Measurements from ENCODE around the gene ZNF638. TPM values are rescaled to one million over a fixed set of nuclear protein-coding genes. Genes with fewer than 3 reads are reported as not detected.

Gene ZNF638
- total RNA-seq, 1 experiment from 2014 or later, result 108 TPM

- Histone ChIP-seq H3K79me2 (ENCODE audit: insufficient read depth, low read length) (peaks cover 22% of the 10 kb centered on the region), H3K36me3 (ENCODE audit: control insufficient read depth in 1 of 2, insufficient read depth in 2 of 2, low read length in 2 of 2) (peaks cover 15 to 28% of the 10 kb centered on the region in 2 experiments), H3K27me3 (ENCODE audit: insufficient read depth, low read length) (no peaks in the 10 kb centered on the region), H3K9me2 (ENCODE audit: insufficient read depth) (no peaks in the 10 kb centered on the region), H3K9me3 (ENCODE audit: control insufficient read depth in 1 of 2, insufficient read depth in 1 of 2, low read depth in 1 of 2, low read length in 2 of 2) (no peaks in the 10 kb centered on the region), H3K4me3 (replicated peaks in 1 of 2; ENCODE audit: low read depth in 1 of 2, low read length in 2 of 2) (no peak overlapping the region), H3K4me2 (ENCODE audit: low read length) (no peak overlapping the region), H2AFZ (ENCODE audit: low read depth, low read length, poor library complexity, severe bottlenecking) (no peak overlapping the region), H3K27ac (ENCODE audit: low read depth, low read length) (no peak overlapping the region), H3K4me1 (ENCODE audit: control insufficient read depth in 1 of 2, insufficient read depth in 2 of 2, low read length in 2 of 2) (peaks cover 3 to 7% of the 10 kb centered on the region in 2 experiments; a peak in 3 of 4 replicates), H4K20me1 (ENCODE audit: insufficient read depth) (no peaks in the 10 kb centered on the region), H3K9ac (ENCODE audit: low read length) (no peak overlapping the region)
- RAD21 ChIA-PET (ENCODE audit: low non-redundant PET in 1 of 2, low total read pairs in 2 of 2, uncharacterized antibody in 2 of 2, unreplicated experiment in 2 of 2), result no interaction called here
- CTCF ChIA-PET, result no interaction called here
- ATAC-seq (no peak), DNase-seq (ENCODE audit: low read depth, low spot score) (no peak)
- intact Hi-C loops (cut with micrococcal nuclease), result no loop called here
- POLR2A ChIA-PET, result no interaction called here
- BruUV-seq (replicated peaks), result no TSS peak
- TF ChIP-seq POLR2A (IDR thresholded peaks at IDR 0.05; ENCODE audit: borderline replicate concordance, extremely low read depth, insufficient read depth, insufficient read length) (no peak), CEBPB (IDR thresholded peaks at IDR 0.05; ENCODE audit: low read depth) (no peak), RAD21 (IDR thresholded peaks at IDR 0.05; ENCODE audit: low read depth) (no peak), ATF3 (IDR thresholded peaks at IDR 0.05) (no peak), CBX3 (IDR thresholded peaks at IDR 0.05; ENCODE audit: low read depth) (no peak), EGR1 (IDR thresholded peaks at IDR 0.05; ENCODE audit: low read depth) (no peak), MAX (IDR thresholded peaks at IDR 0.05) (no peak), SIN3A (IDR thresholded peaks at IDR 0.05; ENCODE audit: low read depth) (no peak), ZFX (IDR thresholded peaks at IDR 0.05) (no peak), SRF (IDR thresholded peaks at IDR 0.05; ENCODE audit: low read depth) (no peak), ELF1 (IDR thresholded peaks at IDR 0.05; ENCODE audit: borderline replicate concordance, low read depth) (no peak)
Observed at GRCh38 chr2:71422786-71423185, 91.2 kb downstream of the ZNF638 start.

- CTCF ChIA-PET, result no interaction called here
- Histone ChIP-seq H3K27ac (ENCODE audit: low read depth, low read length) (no peak overlapping the region), H3K4me1 (ENCODE audit: control insufficient read depth in 1 of 2, insufficient read depth in 2 of 2, low read length in 2 of 2) (no peaks in the 10 kb centered on the region), H3K27me3 (ENCODE audit: insufficient read depth, low read length) (no peaks in the 10 kb centered on the region), H3K4me3 (replicated peaks in 1 of 2; ENCODE audit: low read depth in 1 of 2, low read length in 2 of 2) (no peak overlapping the region), H2AFZ (ENCODE audit: low read depth, low read length, poor library complexity, severe bottlenecking) (no peak overlapping the region), H3K9me3 (ENCODE audit: control insufficient read depth in 1 of 2, insufficient read depth in 1 of 2, low read depth in 1 of 2, low read length in 2 of 2) (no peaks in the 10 kb centered on the region), H3K36me3 (ENCODE audit: control insufficient read depth in 1 of 2, insufficient read depth in 2 of 2, low read length in 2 of 2) (peaks cover 18 to 35% of the 10 kb centered on the region in 2 experiments), H4K20me1 (ENCODE audit: insufficient read depth) (peaks cover 4% of the 10 kb centered on the region; the same call in 1 of the 2 replicates), H3K79me2 (ENCODE audit: insufficient read depth, low read length) (peaks cover 11% of the 10 kb centered on the region; the same call in 1 of the 2 replicates), H3K4me2 (ENCODE audit: low read length) (no peak overlapping the region), H3K9ac (ENCODE audit: low read length) (no peak overlapping the region), H3K9me2 (ENCODE audit: insufficient read depth) (no peaks in the 10 kb centered on the region)
- intact Hi-C loops (cut with micrococcal nuclease), result no loop called here
- DNase-seq (ENCODE audit: low read depth, low spot score) (no peak), ATAC-seq (no peak)
- no TSS peak for BruUV-seq (replicated peaks)
- POLR2A ChIA-PET, result interaction anchor here (0.7 kb wide), 1 partner anchor 33 kb away, joined by 4 read pairs; no protein-coding TSS in a partner anchor
- TF ChIP-seq REST (IDR thresholded peaks at IDR 0.05; ENCODE audit: low read depth) (no peak), EZH2 (IDR thresholded peaks at IDR 0.05) (no peak), RAD21 (IDR thresholded peaks at IDR 0.05; ENCODE audit: low read depth) (no peak), JUND (IDR thresholded peaks at IDR 0.05) (no peak)
- RAD21 ChIA-PET (ENCODE audit: low non-redundant PET in 1 of 2, low total read pairs in 2 of 2, uncharacterized antibody in 2 of 2, unreplicated experiment in 2 of 2), result no interaction called here
Observed at GRCh38 chr2:71423817-71424420, 92.3 kb downstream of the ZNF638 start.
